Trophoblast cell (in vitro differentiated cells and primary cell): ENCODE measurements around the gene AFAP1L2.
A peak's percentile ranks its signal among the peaks of the same experiment; 100 is the strongest.

Experiments
- DNase-seq, 2 donors: peaks; one replicate each; pipeline ENCODE4 v3.0.0-alpha.2; 2016
- H2AFZ ChIP-seq: 2 replicates; pipeline ENCODE4 v1.6.1; 2013; ENCODE audit warnings: low read length, moderate library complexity, mild to moderate bottlenecking; ENCODE audit not compliant: insufficient read depth, poor library complexity
- H2AK5ac ChIP-seq: 2 replicates; pipeline ENCODE4 v1.6.1; 2013; ENCODE audit warnings: mild to moderate bottlenecking, low read length
- H2BK120ac ChIP-seq: 2 replicates; pipeline ENCODE4 v1.6.1; 2013; ENCODE audit warnings: low read length, mild to moderate bottlenecking, moderate library complexity; ENCODE audit not compliant: insufficient read depth, poor library complexity
- H2BK12ac ChIP-seq: 2 replicates; pipeline ENCODE4 v1.6.1; 2013; ENCODE audit warnings: mild to moderate bottlenecking, low read length, moderate library complexity
- H2BK5ac ChIP-seq: 2 replicates; pipeline ENCODE4 v1.6.1; 2013; ENCODE audit warnings: low read length, low read depth, moderate library complexity, mild to moderate bottlenecking; ENCODE audit not compliant: poor library complexity
- H3K14ac ChIP-seq: 2 replicates; pipeline ENCODE4 v1.6.1; 2013; ENCODE audit warnings: mild to moderate bottlenecking, low read length
- H3K18ac ChIP-seq: 2 replicates; pipeline ENCODE4 v1.6.1; 2013; ENCODE audit warnings: mild to moderate bottlenecking, low read length
- H3K23ac ChIP-seq: 2 replicates; pipeline ENCODE4 v1.6.1; 2013; ENCODE audit warnings: low read length
- H3K27ac ChIP-seq: 2 replicates; pipeline ENCODE4 v1.5.1; 2013; ENCODE audit warnings: low read depth, mild to moderate bottlenecking, inconsistent platforms, low read length, moderate library complexity
- H3K27me3 ChIP-seq: 2 replicates; pipeline ENCODE4 v1.6.1; 2013; ENCODE audit warnings: inconsistent platforms, mild to moderate bottlenecking, low read length, moderate library complexity; ENCODE audit not compliant: insufficient read depth
- H3K36me3 ChIP-seq, 2 experiments: 1 replicate in 1 of 2; 2 replicates in 1 of 2; pipeline ENCODE4 v1.6.1; 2013; ENCODE audit warnings: low read length in 2 of 2, mild to moderate bottlenecking in 2 of 2, moderate library complexity in 1 of 2; ENCODE audit not compliant: insufficient read depth in 2 of 2, control insufficient read depth in 1 of 2
- H3K4ac ChIP-seq: 2 replicates; pipeline ENCODE4 v1.6.1; 2013; ENCODE audit warnings: low read depth, mild to moderate bottlenecking, low read length, moderate library complexity
- H3K4me1 ChIP-seq, 2 experiments: 1 replicate in 1 of 2; 2 replicates in 1 of 2; pipeline ENCODE4 v1.6.1; 2013; ENCODE audit warnings: low read length in 2 of 2, mild to moderate bottlenecking in 2 of 2, moderate library complexity in 1 of 2; ENCODE audit not compliant: insufficient read depth in 2 of 2, control insufficient read depth in 1 of 2
- H3K4me2 ChIP-seq: 2 replicates; pipeline ENCODE4 v1.6.1; 2013; ENCODE audit warnings: inconsistent platforms, mild to moderate bottlenecking, low read length, moderate library complexity
- H3K4me3 ChIP-seq: 2 replicates; pipeline ENCODE4 v1.5.1; 2013; ENCODE audit warnings: mild to moderate bottlenecking, low read depth, low read length, inconsistent platforms
- H3K79me1 ChIP-seq: one replicate; pipeline ENCODE4 v1.6.1; 2013; ENCODE audit warnings: low read length
- H3K79me2 ChIP-seq: 2 replicates; pipeline ENCODE4 v1.6.1; 2013; ENCODE audit warnings: low read length, mild to moderate bottlenecking; ENCODE audit not compliant: control insufficient read depth, insufficient read depth, poor library complexity
- H3K9ac ChIP-seq: 2 replicates; pipeline ENCODE4 v1.6.1; 2013; ENCODE audit warnings: mild to moderate bottlenecking, low read length
- H3K9me3 ChIP-seq: 2 replicates; pipeline ENCODE4 v1.6.1; 2013; ENCODE audit warnings: low read depth, mild to moderate bottlenecking, control low read depth, inconsistent platforms, low read length; ENCODE audit not compliant: insufficient read depth
- H4K12ac ChIP-seq: 2 replicates; pipeline ENCODE4 v1.6.1; 2013; ENCODE audit warnings: low read depth, mild to moderate bottlenecking, low read length, moderate library complexity
- H4K8ac ChIP-seq: 2 replicates; pipeline ENCODE4 v1.6.1; 2013; ENCODE audit warnings: low read depth, mild to moderate bottlenecking, low read length, moderate library complexity
- H4K91ac ChIP-seq: one replicate; pipeline ENCODE4 v1.6.1; 2013; ENCODE audit warnings: low read depth, mild to moderate bottlenecking, low read length, moderate library complexity
- WGBS: extraction: QIAGEN DNeasy Blood & Tissue Kit; methylation state at CpG from one replicate; pipeline ENCODE4 v1.1.7; 2013; ENCODE audit warnings: missing lambda C conversion rate; ENCODE audit not compliant: insufficient read length, insufficient coverage; ENCODE audit errors: extremely low coverage; 5-methylcytosine and 5-hydroxymethylcytosine counted together

Gene AFAP1L2

DNA sequence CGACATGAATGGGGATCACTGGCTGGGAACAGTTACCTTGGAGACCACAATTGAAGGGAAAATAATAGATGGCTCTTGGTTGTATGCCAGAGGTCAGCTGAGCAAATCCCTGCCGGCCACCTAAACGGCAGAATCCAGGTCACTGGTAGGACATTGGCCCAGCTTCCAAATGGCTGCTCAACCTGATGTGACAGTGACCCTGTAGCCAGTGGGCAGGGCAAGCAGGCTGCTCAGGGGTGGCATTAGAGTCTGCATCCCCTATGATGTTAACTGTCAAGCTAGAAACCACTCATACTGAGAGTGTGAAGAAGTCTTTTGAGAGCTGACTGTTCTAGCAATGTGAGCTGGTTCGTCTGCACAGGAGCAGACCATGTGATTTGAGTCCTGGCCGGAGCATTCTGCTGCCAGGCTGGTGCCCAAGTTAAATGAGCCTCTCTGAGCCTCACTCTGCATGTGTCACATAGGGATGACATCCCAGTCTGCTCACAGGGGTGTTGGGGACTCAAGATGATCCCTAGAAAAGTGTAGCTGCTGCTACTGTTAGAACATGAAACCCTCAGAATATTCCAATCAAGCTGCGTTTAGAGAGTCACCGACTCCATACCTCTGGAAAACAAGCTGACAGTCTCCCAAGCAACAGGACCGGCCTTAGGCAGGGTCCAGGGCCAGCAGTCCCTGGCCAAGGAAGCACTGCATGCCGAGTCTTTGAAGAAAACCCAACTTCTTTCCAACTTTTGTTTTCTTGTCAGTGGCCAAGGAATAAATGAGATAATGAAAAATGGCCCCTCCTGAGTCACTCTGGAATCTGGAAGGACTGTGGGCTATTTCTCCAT, 95.6 kb downstream of the AFAP1L2 start:
- Histone ChIP-seq H3K4me3 (no peak overlapping the region), H3K27ac (no peak overlapping the region), H2BK120ac (no peak overlapping the region), H4K12ac (no peak overlapping the region), H3K79me2 (no peaks in the 10 kb centered on the region), H3K36me3 (peaks cover 33 to 44% of the 10 kb centered on the region in 2 experiments), H3K9ac (no peak overlapping the region), H3K9me3 (peaks cover 1% of the 10 kb centered on the region), H3K14ac (no peak overlapping the region), H3K4me1 (peaks cover 18 to 35% of the 10 kb centered on the region in 2 experiments), H3K27me3 (no peaks in the 10 kb centered on the region), H4K91ac (peak overlapping the region; percentile 8), H2AK5ac (no peak overlapping the region), H2AFZ (no peak overlapping the region), H3K4me2 (no peak overlapping the region), H2BK12ac (no peak overlapping the region), H3K79me1 (peaks cover 15% of the 10 kb centered on the region), H3K23ac (no peak overlapping the region), H3K4ac (no peak overlapping the region), H3K18ac (no peak overlapping the region), H2BK5ac (no peak overlapping the region), H4K8ac (no peak overlapping the region)
- no CpG with 5 or more reads among the region's 9 CpGs for WGBS
- peak; percentile 17 to 67 for DNase-seq

DNA sequence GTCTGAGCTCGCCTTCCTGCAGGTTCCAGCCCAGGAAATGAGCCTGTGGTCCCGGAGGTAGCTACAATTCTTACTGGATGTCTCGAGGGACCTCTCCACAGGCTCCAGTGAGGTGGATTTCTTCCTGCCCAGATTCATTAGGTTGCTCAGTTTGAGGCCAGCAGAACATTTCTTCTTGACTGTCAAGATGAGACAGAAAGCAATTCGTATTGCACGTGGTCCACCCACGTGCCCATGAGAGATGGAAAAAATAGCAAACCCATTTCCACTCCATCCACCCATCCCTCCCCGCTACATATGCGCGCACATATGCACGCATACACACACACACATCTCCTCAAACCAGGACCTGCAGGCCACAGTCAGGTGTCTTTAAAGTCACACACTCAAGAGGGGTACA, 96.6 kb downstream of the AFAP1L2 start:
- Histone ChIP-seq H3K79me2 (no peaks in the 10 kb centered on the region), H3K9me3 (no peaks in the 10 kb centered on the region), H2BK12ac (peak overlapping the region; percentile 7), H3K27me3 (no peaks in the 10 kb centered on the region), H3K4me3 (no peak overlapping the region), H3K18ac (no peak overlapping the region), H4K91ac (peak overlapping the region; percentile 27), H4K12ac (no peak overlapping the region), H3K4me2 (no peak overlapping the region), H3K36me3 (peaks cover 28 to 34% of the 10 kb centered on the region in 2 experiments), H4K8ac (no peak overlapping the region), H3K79me1 (peaks cover 15% of the 10 kb centered on the region), H2BK120ac (no peak overlapping the region), H3K4me1 (peaks cover 18 to 35% of the 10 kb centered on the region in 2 experiments), H3K14ac (no peak overlapping the region), H3K27ac (no peak overlapping the region), H3K23ac (no peak overlapping the region), H2AFZ (no peak overlapping the region), H2AK5ac (no peak overlapping the region), H3K4ac (no peak overlapping the region), H2BK5ac (no peak overlapping the region), H3K9ac (no peak overlapping the region)
- no peak for DNase-seq
- no CpG with 5 or more reads among the region's 10 CpGs for WGBS

DNA sequence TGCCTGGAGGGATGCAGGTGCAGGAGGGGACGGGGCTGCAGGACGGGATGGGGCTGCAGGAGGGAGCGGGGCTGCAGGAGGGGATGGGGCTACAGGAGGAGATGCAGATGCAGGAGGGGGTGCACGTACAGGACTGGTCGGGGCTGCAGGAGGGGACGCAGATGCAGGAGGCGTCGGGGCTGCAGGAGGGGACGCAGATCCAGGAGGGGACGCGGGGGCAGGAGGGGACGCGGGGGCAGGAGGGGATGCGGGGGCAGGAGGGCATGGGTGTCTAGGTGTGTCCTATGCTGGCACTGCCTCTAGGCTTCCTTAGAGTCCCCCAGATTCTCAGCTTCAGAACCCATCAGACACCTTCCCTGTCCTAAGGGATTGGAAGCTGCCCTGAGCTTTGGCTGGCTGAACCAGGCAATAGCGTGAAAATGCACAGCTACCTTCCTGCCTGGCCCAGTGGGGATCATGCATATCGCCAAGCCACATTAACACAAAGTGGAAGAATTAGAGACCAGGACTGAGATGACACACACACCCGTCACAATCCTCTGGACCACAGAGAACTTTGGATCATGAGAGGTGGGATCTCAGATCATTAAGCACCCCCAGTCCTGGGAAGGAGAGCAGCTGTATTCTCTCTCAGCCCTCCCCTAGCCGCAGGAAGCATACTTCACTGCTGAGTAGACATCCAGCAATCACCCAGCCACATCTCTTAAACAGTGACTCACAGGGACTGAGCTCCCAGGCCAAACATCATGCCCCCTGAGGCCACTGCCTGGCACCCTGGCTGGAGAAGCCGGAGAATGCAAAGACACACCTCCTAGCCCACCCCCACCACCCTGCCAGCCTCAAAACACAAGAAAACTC, 98.0 kb downstream of the AFAP1L2 start:
- H4K12ac ChIP-seq: no peak overlapping the region
- no peak overlapping the region for H3K14ac ChIP-seq
- no peak overlapping the region for H2AFZ ChIP-seq
- H3K4me3 ChIP-seq: no peak overlapping the region
- H4K91ac ChIP-seq: peak overlapping the region; percentile 9
- H3K27me3 ChIP-seq: no peaks in the 10 kb centered on the region
- H3K27ac ChIP-seq: peak overlapping the region; percentile 14
- H3K4me1 ChIP-seq: peaks cover 24 to 40% of the 10 kb centered on the region in 2 experiments
- peak overlapping the region; percentile 4 for H2BK5ac ChIP-seq
- no peaks in the 10 kb centered on the region for H3K79me2 ChIP-seq
- H3K4me2 ChIP-seq: peak overlapping the region; percentile 13
- no peak overlapping the region for H3K9ac ChIP-seq
- no peak overlapping the region for H3K18ac ChIP-seq
- H4K8ac ChIP-seq: no peak overlapping the region
- H2BK120ac ChIP-seq: no peak overlapping the region
- H3K79me1 ChIP-seq: peaks cover 15% of the 10 kb centered on the region
- no peaks in the 10 kb centered on the region for H3K9me3 ChIP-seq
- H3K36me3 ChIP-seq: peaks cover 32 to 34% of the 10 kb centered on the region in 2 experiments
- H3K4ac ChIP-seq: no peak overlapping the region
- no peak overlapping the region for H3K23ac ChIP-seq
- peak; percentile 86 to 89 for DNase-seq
- WGBS: no CpG with 5 or more reads among the region's 19 CpGs
- no peak overlapping the region for H2AK5ac ChIP-seq
- no peak overlapping the region for H2BK12ac ChIP-seq

DNA sequence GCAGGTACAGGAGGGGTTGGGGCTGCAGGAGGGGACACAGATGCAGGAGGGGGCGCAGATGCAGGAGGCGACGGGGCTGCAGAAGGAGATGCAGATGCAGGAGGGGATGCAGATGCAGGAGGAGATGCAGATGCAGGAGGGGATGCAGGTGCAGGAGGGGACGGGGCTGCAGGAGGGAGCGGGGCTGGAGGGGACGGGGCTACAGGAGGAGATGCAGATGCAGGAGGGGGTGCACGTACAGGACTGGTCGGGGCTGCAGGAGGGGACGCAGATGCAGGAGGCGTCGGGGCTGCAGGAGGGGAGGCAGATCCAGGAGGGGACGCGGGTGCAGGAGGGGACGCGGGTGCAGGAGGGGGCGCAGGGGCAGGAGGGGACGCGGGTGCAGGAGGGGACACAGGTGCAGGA, 98.8 kb downstream of the AFAP1L2 start:
- Histone ChIP-seq H4K8ac (no peak overlapping the region), H3K27ac (no peak overlapping the region), H2BK5ac (no peak overlapping the region), H4K91ac (no peak overlapping the region), H3K79me2 (no peaks in the 10 kb centered on the region), H3K4me2 (no peak overlapping the region), H3K18ac (no peak overlapping the region), H3K27me3 (no peaks in the 10 kb centered on the region), H3K4me1 (peaks cover 19 to 36% of the 10 kb centered on the region in 2 experiments), H2BK12ac (no peak overlapping the region), H3K14ac (no peak overlapping the region), H2AFZ (no peak overlapping the region), H3K9me3 (no peaks in the 10 kb centered on the region), H3K9ac (no peak overlapping the region), H3K4ac (no peak overlapping the region), H3K36me3 (peaks cover 37 to 39% of the 10 kb centered on the region in 2 experiments), H2BK120ac (no peak overlapping the region), H3K23ac (no peak overlapping the region), H3K4me3 (no peak overlapping the region), H3K79me1 (peaks cover 11% of the 10 kb centered on the region), H4K12ac (no peak overlapping the region), H2AK5ac (no peak overlapping the region)
- DNase-seq: no peak
- WGBS: no CpG with 5 or more reads among the region's 18 CpGs
